DND-41 (cell line): Measurements from ENCODE around the gene PTMA.

Experiments used
- EZH2 ChIP-seq: IDR thresholded peaks from 3 replicates; pipeline ENCODE4 v1.6.1; 2012; ENCODE audit warnings: borderline replicate concordance, low read depth, mild to moderate bottlenecking, moderate library complexity, low read length, inconsistent platforms; ENCODE audit not compliant: severe bottlenecking
- TF ChIP-seq, protein P1 (sequence below): IDR thresholded peaks from 2 replicates; pipeline ENCODE4 v1.5.1; 2012; ENCODE audit warnings: borderline replicate concordance, low read length, moderate library complexity, mild to moderate bottlenecking; ENCODE audit not compliant: poor library complexity, severe bottlenecking; ENCODE audit errors: extremely low read depth

DNA sequence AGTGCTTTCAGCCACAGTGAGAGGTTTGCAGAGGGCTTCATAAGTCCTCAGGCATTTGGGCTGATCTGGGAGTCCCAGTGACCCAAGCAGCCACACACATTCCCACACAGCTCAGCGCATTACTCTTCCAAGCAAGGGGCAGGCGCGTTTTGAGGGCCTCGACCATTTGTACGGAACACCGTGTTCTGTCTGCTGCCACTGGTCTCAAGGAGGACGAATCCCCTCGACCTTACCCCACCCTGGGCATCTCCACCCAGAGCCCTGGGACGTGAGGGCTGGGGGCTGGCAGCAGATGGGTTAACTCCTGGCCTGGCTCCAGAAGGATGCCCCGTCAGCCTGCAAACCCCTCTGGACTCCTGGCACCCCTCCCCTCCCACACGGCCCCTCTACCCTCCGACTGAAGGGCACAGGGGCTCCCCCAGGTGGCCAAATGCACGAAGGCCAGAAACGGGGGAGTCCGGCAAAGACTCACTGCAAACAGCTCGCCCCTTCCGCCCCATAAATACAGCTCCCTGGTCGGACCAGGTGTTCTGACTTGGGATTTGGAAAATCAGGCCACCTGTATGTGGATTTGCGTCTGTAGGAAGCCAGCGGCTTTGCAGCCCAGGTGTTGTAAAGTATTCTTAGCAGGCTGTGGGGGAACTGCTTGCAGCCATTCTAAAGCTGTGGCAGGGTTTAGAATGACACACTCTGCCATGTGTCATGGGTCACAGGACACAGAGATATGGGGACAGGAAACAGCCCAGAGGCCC is 33.6 kb upstream of the PTMA start:
- TF ChIP-seq, protein P1, sequence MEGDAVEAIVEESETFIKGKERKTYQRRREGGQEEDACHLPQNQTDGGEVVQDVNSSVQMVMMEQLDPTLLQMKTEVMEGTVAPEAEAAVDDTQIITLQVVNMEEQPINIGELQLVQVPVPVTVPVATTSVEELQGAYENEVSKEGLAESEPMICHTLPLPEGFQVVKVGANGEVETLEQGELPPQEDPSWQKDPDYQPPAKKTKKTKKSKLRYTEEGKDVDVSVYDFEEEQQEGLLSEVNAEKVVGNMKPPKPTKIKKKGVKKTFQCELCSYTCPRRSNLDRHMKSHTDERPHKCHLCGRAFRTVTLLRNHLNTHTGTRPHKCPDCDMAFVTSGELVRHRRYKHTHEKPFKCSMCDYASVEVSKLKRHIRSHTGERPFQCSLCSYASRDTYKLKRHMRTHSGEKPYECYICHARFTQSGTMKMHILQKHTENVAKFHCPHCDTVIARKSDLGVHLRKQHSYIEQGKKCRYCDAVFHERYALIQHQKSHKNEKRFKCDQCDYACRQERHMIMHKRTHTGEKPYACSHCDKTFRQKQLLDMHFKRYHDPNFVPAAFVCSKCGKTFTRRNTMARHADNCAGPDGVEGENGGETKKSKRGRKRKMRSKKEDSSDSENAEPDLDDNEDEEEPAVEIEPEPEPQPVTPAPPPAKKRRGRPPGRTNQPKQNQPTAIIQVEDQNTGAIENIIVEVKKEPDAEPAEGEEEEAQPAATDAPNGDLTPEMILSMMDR: peak; percentile 86
- no peak for TF ChIP-seq EZH2
